ENCODE measurements around the gene FIS1. TPM values are rescaled to one million over a fixed set of nuclear protein-coding genes. Genes with fewer than 3 reads are reported as not detected.
A peak's percentile ranks its signal among the peaks of the same experiment; 100 is the strongest.

The FIS1 gene
- total and polyA plus RNA-seq, 2 experiments from 2014 or later: 283 to 333 TPM

- DNase-seq (ENCODE audit: low read depth in 1 of 2, low spot score in 1 of 2): no peak
- Histone ChIP-seq H3K36me3 (peaks cover 3% of the 10 kb centered on the region), H3K4me1 (ENCODE audit: low read depth) (peaks cover 10% of the 10 kb centered on the region), H3K4me3 (peak overlapping the region; percentile 81), H3K27ac (peak overlapping the region; percentile 92), H3K27me3 (no peaks in the 10 kb centered on the region), H3K9me3 (ENCODE audit: low read depth) (no peaks in the 10 kb centered on the region)
- TF ChIP-seq, protein P1, sequence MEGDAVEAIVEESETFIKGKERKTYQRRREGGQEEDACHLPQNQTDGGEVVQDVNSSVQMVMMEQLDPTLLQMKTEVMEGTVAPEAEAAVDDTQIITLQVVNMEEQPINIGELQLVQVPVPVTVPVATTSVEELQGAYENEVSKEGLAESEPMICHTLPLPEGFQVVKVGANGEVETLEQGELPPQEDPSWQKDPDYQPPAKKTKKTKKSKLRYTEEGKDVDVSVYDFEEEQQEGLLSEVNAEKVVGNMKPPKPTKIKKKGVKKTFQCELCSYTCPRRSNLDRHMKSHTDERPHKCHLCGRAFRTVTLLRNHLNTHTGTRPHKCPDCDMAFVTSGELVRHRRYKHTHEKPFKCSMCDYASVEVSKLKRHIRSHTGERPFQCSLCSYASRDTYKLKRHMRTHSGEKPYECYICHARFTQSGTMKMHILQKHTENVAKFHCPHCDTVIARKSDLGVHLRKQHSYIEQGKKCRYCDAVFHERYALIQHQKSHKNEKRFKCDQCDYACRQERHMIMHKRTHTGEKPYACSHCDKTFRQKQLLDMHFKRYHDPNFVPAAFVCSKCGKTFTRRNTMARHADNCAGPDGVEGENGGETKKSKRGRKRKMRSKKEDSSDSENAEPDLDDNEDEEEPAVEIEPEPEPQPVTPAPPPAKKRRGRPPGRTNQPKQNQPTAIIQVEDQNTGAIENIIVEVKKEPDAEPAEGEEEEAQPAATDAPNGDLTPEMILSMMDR (IDR thresholded peaks at IDR 0.05; ENCODE audit: low read depth, low read length): no peak
These were observed 327 bp upstream of the FIS1 start for GRCh38 chr7:101245147-101245668.

DNA sequence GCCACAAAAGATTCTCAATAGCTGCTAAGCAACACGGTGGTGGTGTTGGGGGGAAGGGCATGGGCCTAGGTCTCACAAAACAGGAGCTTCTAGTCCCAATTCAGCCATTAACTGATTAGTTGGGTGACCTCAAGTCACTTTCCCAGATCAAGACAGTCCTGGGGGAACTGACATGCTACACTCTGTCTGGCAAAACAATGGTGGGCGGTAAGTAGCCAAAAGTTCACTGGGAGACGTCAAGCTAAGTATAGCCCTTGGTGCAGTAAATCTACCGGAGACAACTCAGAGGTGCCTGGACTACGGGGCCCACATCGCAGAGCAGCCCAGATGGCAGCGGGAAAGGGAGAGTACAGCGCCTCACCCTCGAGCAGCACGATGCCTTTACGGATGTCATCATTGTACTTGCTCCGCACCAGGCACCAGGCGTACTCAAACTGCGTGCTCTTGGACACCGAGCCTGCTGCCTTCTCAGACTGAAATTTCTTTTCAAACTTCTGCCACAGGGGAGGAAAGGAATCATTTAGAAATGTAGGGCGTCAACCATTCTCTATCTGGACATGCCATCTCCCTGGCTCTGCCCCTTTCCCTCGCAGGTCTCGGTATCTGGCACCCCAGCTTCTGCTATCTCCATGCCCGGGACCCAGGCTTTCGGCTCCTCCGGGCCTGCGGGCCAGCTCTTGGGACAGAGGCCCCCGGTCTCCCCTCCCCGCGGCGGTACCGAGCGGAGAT, 1.1 kb downstream of the FIS1 start:
- TF ChIP-seq, protein P1 (IDR thresholded peaks at IDR 0.05; ENCODE audit: low read depth, low read length): no peak

GRCh38 chr7:101241443-101242349, 3.2 kb downstream of the FIS1 start:
- TF ChIP-seq, protein P1 (IDR thresholded peaks at IDR 0.05; ENCODE audit: low read depth, low read length): no peak
- H3K4me3 ChIP-seq: no peak overlapping the region
- DNase-seq (ENCODE audit: low read depth in 1 of 2, low spot score in 1 of 2): no peak
- no peaks in the 10 kb centered on the region for H3K9me3 ChIP-seq (ENCODE audit: low read depth)
- no peaks in the 10 kb centered on the region for H3K27me3 ChIP-seq
- H3K36me3 ChIP-seq: peaks cover 8% of the 10 kb centered on the region
- no peak overlapping the region for H3K27ac ChIP-seq
- peaks cover 10% of the 10 kb centered on the region for H3K4me1 ChIP-seq (ENCODE audit: low read depth)

More for the DNA sequence above, 1.1 kb downstream of the FIS1 start:
- peaks cover 10% of the 10 kb centered on the region for H3K4me1 ChIP-seq (ENCODE audit: low read depth)
- DNase-seq (ENCODE audit: low read depth in 1 of 2, low spot score in 1 of 2): peak in 1 of 2 donors; percentile 20
- H3K27me3 ChIP-seq: no peaks in the 10 kb centered on the region
- H3K36me3 ChIP-seq: peaks cover 8% of the 10 kb centered on the region
- peak overlapping the region; percentile 81 for H3K4me3 ChIP-seq
- peak overlapping the region; percentile 92 for H3K27ac ChIP-seq
- no peaks in the 10 kb centered on the region for H3K9me3 ChIP-seq (ENCODE audit: low read depth)

DNA sequence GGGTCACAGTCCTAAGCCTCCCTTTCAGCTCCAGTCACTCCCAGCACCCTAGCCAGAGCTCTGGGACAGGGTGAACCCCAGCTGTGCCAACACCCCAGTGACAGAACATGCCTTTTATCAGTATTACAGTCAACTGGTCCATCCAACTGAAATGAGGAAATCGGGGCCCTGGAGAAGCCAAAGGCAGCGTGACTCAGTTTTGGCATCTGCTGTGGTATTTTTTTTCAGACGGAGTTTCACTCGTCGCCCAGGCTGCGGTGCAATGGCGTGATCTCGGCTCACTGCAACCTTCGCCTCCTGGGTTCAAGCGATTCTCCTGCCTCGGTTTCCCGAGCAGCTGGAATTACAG, 3.9 kb downstream of the FIS1 start:
- peak in 1 of 2 donors; percentile 45 for DNase-seq (ENCODE audit: low read depth in 1 of 2, low spot score in 1 of 2)
- Histone ChIP-seq H3K36me3 (peaks cover 8% of the 10 kb centered on the region), H3K27ac (no peak overlapping the region), H3K27me3 (no peaks in the 10 kb centered on the region), H3K4me1 (ENCODE audit: low read depth) (peaks cover 10% of the 10 kb centered on the region), H3K4me3 (no peak overlapping the region), H3K9me3 (ENCODE audit: low read depth) (no peaks in the 10 kb centered on the region)
- TF ChIP-seq, protein P1 (IDR thresholded peaks at IDR 0.05; ENCODE audit: low read depth, low read length): no peak

DNA sequence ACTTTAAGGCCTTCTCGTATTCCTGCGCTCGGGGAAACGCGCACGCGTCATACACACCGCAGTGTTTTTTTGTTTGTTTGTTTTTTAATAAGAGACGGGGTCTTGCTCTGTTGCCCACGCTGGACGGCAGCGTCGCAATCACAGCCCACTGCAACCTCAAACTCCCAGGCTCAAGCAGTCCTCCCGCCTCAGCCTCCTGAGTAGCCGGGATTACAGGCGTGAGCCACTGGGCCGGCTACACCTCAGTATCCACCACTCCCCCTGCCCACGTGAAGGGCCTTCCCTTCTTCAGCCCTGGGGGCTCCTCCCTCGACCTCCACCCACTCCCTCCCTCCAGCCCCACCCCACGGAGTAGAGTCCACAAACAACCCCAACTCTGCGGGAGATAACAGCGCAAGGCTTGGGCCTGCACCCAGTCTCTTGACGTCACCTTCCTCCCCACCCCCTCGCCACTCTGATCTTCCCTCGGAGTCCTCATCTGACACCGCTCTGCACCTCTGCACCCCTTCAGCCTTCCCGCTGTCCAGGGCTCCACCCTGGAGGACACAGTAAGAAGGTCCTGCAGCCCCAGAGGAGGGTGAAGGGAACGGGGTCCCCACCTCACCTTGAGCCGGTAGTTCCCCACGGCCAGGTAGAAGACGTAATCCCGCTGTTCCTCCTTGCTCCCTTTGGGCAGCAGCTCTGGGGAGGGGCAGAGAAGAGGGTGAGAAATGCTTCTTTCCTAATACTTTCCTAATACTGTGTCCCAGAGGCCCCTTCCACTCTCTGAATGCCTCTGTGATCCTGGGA, 4.5 kb downstream of the FIS1 start:
- H3K27ac ChIP-seq: no peak overlapping the region
- no peak overlapping the region for H3K4me3 ChIP-seq
- TF ChIP-seq, protein P1 (IDR thresholded peaks at IDR 0.05; ENCODE audit: low read depth, low read length): no peak
- H3K9me3 ChIP-seq (ENCODE audit: low read depth): no peaks in the 10 kb centered on the region
- no peaks in the 10 kb centered on the region for H3K27me3 ChIP-seq
- H3K4me1 ChIP-seq (ENCODE audit: low read depth): peaks cover 10% of the 10 kb centered on the region
- H3K36me3 ChIP-seq: peaks cover 8% of the 10 kb centered on the region
- DNase-seq (ENCODE audit: low read depth in 1 of 2, low spot score in 1 of 2): no peak

All from cardiac muscle cell (in vitro differentiated cells and primary cell).